Fibroblast of skin of scalp (primary cell): Measurements from ENCODE around the gene FAM3B.

Experiments used
- DNase-seq: peaks from one replicate; pipeline ENCODE4 v3.0.0-alpha.2; 2013

The FAM3B gene

DNA sequence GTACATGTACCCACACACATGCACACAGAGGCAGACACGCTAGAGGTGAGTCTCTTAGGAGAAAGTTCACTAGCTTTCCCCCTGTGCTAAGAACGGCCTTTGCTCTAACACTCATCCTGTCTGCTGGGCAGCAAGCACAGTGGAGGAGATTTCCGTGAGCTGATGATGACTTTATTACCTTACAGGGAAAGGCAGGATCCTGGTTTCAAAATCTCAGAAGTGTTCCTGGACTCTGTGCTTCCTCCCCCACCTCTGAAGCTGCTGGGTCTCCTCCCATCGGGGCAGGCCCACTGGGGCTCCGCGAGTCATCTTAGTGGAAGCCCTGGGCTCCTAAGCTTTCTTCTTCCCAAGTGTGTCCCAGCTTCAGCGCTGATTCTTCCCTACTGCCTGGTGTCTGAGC is 2.7 kb downstream of the FAM3B start:
- no peak for DNase-seq

DNA sequence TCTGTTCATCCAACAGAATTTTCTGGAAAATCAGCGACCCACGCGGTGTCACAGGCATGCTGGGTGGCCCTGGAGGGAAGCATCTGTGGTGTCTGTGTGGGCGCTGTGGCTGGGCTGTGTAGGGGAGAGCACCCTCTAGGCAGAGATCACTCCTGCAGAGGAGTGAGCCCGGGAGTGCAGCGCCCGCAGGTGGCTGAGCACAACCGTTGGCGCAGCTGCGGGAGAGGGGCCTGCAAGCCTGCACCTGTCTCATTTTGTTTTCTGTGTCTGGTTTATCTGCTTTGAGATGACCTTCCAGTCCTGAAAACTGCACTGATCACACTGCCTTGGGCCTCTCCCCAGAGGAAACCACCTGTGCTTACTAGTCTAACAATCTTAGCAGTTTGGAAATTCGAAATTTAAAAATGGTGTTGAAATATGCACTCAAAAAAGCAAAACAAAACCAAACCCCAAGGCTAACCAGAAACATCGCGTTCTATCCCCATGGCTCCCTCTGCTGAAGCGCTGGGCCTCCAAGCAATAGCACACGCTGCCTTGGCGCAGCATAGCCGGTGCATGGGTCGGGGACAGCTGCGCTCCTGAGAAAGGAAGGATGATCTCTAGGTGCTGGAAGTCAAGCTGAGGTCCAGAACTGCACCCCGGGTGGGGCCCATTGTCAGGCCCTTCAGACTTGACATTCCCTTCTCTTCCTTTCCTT is 4.8 kb downstream of the FAM3B start:
- no peak for DNase-seq

DNA sequence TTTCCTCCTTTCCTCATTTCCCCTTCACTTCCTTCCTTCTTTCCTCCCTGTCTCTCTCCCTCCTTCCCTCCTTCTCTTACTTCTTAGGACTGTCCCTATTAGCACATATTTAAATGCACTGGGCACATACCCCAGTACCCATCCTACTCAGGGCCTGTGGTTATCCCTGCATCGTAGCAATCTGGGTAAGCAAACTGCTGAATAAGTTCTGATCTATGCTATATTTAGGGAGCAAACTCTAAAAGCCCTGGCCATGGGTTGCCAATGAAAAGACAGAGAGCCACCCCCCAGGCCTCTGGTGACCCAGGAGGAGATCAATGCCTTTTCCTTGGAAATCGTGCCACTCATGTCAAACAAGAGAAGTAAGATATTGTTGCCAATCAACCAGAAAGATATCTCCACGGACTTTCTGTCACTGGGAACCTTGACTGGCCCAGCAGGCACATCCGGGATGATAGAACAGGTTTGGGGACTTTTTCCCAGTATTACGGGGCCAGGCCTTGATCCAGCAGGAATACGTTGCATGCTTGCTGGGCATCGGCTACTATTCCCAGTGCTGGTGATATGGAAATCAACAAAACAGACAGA is 5.4 kb downstream of the FAM3B start:
- no peak for DNase-seq

DNA sequence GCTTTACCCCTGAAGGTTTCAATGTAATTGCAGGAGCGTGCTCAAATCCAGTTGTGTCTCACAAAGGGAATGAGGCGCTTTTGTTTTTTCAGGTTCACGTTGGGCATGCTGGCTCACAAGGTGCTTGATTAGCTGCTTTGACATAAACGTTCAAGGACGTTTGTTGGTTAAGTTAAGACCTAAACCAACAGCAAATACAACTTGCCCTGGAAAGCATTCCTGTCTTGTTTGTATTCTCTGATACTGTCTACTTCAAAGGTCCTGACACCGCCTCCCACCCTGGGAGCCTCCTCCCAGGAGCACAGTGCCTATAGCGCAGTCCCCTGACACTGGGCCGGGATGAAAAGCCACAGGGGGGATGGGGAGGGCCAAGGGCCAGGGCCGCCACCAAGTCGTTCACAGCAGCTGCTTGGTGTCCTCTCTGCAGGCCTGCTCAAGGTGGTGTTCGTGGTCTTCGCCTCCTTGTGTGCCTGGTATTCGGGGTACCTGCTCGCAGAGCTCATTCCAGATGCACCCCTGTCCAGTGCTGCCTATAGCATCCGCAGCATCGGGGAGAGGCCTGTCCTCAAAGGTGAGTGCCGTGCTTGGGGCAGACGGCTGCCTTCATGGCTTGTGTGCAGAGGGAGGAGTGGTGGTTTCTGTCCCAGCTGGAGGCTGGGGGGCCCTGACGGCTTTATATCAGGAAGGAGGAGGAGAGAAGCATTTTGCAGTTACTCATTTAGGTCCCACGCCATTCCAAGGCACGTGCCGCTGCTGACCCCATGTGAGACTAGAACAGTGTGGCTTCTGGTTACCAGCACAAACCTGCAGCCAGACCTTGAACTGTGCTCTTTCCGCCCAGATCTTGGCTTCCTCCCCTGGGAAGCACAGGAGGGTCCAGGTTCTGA is 6.1 kb downstream of the FAM3B start:
- no peak for DNase-seq

DNA sequence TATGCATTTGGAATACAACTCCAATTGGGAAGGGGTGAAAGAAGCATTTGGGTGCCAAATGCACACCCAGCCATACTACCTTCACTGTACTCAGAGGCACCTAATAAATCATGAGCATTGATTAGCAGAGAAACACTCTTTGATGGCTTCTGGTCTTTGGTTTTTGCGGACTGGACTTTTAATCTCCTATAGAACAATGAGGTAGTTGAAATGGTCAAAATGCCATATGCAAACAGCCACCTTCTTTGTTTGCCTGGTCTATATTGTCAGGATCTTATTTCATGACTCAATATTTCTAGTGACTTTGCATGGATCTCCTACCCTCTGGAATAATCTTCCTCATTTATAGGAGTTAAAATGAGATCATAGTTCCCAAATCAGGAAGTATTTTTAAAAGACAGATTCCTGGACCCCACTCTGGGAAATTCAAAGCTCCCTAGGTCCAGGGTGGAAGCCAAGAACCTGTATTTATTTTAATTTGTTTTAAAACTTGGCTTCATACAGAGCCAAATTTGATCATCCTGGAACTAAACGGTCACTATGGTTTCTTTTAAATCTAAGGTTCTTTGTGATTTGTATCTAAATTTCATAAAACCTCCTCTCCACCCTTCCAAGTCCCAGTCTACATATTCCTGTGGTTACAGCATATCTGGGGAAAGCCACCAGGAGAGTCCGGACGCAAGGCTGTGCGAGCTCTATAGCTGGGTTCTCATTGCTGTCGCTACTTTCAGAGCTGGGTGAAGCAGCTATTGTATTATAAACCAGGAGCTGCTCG is 8.7 kb downstream of the FAM3B start:
- no peak for DNase-seq

DNA sequence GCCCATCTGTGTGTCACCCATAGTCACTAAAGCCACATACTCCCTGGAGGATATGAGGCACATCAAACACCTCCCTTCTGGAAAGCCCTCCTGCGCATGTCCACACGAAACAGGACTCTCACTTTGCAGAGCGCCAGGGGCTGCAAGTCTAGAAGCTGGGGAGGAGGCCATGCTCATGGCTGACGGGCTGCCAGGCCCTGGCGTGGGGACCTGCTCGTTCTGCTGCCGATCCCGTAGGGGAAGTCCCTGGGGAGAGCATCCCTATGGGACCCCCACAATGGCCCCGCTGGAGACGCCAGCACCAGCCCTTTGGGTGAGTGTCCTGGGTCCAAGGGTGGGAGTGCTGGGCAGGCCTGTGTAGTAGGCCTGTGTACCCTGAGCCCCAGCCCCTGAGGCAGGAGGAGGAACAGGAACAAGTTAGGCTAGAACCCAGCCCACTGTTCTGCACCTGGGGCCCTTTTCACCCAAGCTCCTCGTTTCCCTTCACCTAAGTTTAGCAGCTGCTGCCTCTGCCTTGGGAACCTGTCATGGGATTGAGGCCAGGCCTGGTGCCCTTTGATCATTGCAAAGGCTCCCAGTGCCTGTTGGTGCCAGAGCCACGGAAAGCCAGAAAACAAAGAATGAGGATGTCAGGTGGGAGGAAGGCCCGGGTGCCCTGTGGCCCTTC is 9.9 kb downstream of the FAM3B start:
- DNase-seq = no peak

DNA sequence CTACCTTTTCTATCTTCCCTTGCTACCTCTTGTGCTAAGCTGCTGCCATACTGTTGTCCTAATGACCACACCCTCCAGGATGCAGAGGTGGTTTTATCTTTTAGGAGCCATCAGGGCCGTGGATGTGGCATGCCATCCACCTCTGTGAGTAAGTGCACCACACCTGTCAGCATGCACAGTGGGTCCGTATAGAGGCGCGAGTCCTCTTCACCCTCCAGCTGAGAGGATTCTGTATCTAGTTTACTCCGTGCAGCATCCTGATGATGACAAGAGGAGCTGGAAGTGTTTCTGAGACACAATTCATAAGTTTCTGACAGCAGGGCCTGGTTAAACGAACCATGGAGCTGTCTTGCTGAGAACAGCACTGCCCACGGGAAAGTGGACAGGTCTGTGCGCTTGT is 11.2 kb downstream of the FAM3B start:
- DNase-seq = no peak

DNA sequence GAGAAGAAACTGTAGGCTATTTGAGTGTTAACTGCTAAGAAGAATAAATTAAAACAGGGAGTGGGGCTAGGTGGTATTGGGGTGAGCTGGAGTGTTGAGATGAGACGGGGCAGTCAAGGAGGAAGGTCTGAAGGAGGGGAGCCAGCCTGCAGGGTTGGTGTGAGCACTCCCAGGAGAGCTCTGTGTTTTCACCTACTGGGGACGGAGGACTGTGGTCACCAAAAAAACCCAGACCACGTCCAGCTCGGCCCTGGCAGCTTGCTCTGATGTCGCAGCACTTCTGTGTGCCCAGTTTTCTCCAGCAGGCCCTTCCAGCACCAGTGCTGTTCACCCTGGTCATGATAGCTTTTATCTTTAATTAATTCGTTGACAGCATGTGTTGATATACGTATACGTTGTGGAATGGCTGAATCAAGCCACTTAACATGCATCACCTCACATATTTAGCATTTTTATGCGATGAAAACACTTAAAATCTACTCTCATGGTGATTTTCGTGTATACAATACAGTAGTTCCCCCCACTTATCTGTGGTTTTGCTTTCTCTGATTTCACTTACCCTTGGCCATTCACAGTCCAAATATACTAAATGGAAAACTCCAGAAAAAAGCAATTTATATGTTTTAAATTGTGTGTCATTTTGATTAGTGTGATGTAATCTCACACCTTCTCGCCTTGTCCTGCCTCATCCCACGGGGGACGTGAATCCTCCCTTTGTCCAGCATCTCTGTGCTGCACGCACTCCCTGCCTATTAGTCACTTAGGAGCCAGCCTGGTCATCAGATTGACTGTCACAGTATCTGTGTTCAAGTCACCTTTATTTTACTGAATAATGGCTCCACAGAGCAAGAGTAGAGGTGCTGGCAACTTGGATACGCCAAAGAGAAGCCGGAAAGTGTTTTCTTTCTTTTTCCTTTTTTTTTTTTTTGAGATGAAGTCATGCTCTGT is 12.3 kb downstream of the FAM3B start:
- no peak for DNase-seq

DNA sequence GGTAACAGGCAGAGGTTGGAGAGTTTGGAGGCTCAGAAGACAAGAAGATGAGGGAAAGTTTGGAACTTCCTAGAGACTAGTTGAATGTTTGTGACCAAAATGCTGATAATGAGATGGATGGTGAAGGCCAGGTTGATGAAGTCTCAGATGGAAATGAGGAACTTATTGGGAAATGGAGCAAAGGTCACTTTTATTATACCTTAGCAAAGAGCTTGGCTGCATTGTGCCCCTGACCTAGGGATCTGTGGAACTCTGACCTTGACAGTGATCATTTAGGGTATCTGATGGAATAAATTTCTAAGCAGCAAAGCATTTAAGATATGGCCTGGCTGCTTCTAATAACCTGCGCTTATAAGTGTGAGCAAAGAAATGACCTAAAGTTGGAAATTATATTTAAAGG is 17.2 kb downstream of the FAM3B start:
- no peak for DNase-seq

DNA sequence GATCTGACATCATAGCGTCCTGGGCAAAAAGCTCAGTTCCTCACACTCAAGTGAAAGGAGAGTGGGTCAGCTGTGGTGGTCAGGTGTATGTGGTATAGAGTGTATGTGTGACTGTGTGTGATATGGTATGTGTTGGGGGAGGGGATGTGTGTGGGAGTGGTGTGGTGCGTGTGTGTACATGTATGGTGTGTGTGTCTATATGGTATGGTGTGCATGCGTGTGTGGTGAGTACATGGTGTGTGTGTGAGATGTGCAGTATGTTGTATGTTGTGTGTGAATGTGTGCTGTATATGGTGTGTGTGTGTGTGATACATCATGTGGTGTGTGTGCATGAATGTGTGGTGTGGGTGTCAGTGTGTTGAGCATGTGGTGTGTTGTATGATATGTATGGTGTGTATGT is 20.9 kb downstream of the FAM3B start:
- DNase-seq = no peak

DNA sequence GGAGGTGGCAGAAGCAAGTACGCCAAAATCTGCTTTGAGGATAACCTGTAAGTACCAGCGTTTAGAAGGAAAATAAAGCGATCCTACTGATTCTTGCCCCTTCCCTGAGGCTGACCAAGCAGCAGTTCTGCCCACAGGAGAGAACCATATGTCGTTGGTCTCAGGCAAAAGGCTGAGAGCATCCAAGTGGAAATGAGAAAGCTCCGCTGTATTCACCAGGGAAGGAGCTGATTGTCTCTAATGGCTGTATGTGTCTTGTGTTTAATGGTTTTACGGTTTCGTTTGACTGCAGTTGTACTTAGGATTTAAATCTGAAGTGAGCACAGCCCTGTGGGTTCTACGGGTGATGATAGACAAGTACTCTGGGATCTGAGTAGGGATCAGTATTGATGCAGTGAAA is 21.9 kb downstream of the FAM3B start:
- no peak for DNase-seq

DNA sequence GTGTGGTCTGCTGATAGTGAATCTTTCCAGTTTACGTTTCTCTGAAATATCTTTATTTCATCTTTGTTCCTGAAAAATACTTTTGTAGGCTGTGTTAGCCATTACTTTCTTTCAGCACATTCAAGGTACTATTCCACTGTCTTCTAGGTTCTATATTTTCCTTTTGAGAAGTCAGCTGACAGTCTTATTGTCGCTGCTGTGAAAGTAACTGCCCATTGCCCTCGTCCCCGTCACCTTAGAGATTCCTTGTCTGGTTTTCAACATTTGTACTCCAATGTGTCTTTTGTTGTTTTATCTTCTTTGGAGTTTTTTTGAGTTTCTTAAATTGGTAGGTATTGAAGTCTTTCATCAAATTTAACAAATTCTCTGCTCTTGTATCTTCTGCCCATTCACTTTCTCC is 25.4 kb downstream of the FAM3B start:
- DNase-seq = no peak

DNA sequence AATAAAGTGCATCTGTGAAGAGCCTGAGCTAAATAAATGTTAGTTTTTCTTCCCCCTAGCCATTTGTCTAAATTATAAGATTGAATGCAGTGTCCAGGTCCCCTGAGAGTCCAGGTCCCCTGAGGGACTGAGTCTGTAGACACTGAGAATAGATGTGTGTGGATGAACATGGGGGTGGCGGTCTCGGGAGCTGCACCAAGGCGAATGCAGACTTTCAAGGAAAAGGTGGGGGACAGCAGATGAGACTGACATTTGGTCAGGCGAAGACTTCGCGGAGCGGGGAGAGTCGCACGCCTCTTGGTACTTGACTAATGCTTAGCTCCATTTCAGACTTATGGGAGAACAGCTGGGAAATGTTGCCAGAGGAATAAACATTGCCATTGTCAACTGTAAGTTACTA is 27.5 kb downstream of the FAM3B start:
- DNase-seq = no peak

DNA sequence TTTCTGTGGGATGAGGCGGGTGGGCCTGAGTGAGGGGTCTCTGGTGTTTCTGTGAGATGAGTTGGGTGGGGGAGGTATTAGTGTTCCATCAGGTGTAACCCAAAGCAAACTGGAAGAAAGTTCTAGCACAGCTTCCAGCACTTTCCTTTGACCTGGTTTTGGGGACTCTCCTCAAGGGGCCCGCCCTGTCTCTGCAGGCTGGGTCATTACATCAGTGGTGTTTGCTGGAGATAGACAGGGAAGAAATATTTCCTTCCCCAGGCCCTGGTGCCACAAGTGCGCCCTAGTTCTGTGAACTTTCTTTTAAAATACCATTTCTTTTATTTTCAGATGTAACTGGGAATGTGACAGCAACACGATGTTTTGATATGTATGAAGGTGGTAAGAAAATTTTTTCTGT is 28.8 kb downstream of the FAM3B start:
- DNase-seq = no peak

DNA sequence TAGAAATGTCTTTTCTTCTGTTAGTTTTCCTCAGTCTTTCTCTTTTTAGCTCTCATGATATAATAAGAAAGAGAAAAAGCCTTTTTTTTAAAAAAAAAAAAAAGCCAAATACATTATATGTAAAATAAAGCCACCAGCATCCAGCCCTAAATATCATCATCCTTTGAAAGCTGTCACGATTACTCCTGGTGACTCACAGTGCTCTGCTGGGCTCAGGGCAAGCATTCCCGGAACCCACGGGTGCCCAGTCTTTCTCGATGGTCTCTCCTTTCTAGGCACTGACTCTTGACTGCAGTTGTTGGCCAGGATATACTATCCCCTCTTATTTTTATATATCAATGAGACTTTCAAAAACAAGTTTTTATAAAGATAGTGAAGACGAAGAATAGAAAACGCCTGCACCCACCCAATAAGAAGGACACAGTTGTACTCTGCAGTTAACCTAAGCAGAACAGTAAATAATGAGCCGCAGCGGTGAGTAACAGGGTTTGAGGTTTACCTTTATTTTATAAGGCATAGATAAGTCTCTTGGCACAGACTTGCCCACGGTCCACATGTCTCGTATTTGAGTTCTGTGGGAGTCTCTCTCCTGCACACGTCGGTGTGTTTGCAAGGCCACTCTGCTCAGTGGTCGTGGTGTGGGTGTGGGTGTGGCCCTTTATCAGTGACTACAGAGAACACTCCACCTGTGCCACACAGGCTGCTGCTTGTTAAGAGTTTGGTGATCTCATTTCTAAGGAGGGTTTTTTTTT is 29.5 kb downstream of the FAM3B start:
- no peak for DNase-seq

DNA sequence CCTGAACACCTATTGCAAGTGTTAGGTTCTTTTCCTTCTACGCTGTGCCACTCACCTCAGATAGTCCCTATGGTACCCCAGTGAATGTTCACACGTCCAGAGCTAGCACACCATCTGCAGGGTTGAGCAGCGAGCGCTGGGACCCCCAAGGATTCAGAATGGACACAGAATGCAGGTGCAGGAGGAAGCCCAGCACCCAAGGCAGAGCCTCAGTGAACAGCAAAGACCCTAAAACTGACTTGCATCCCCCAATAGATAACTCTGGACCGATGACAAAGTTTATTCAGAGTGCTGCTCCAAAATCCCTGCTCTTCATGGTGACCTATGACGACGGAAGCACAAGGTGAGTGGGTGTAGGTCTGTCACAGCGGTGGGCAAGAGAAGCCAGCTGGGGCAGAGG is 30.2 kb downstream of the FAM3B start:
- DNase-seq = no peak

DNA sequence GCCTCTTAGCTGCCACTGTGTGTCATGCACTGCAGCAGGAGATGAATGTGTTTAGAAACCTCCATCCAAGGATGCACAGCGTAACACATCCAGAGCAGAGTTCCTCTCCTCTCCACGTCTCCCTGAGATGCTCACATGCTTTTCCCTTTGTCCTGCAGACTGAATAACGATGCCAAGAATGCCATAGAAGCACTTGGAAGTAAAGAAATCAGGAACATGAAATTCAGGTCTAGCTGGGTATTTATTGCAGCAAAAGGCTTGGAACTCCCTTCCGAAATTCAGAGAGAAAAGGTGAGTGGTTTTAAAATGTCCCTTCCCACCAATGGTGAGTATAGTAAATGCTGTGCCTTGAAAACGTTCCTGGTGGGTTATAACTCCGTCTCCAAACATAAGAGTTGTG is 31.8 kb downstream of the FAM3B start:
- no peak for DNase-seq

DNA sequence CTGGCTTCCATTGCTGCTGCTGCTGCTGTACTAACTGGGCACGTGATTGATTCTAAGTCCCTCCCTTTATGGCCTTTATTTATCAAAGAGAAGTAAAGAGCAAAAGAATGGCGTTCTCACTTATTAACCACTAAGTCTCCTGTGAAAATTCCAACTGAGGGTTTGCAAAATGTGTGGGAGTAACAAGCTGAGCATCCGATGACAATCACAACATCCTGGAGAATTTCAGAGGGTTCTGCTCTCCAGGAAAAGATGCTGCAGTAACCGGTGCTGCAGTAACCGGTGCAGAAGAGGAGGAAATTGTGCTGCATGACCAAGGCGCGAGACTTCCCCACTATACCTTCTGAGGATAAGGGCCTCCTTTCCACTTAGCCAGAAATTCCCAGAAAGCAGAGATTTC is 32.5 kb downstream of the FAM3B start:
- no peak for DNase-seq

DNA sequence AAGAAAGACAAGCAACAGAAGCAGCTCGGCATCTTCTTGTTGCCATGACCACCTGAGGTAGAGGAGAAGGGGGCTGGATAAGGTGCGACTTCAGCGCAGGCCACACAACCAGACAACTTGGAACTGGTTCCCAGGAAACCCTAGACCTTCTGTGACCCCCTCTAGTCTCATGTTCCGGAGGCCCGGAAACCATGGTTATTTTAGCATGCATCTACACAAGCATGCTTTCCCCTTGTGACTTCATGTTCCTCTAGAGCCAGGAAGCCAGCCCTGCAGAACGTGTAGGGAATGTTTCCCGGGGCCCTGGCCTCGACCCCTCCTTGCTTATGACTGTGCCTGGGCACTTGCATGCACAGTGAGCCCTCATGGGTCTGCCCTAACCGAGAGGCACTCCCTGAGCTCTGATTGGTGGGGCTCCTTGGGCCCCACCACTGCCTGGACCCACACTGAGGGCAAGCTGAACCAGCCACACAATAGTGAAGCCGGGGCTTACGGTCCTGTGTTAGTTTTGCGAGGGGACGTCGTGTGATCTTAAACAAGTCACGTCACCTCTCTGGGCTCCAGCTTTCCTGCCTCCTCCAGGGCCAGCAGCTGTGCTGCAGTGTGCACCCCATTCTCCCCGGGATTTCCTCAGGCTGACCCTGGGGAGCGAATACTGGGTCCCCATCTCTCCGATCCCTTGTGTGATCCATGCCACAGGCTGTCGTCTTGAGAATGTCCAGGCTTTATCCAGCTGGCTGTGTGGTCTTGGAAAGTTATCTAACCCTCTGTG is 33.2 kb downstream of the FAM3B start:
- no peak for DNase-seq
